ENCODE data around the gene ZNF341. TPM values are rescaled to one million over a fixed set of nuclear protein-coding genes. Genes with fewer than 3 reads are reported as not detected.

The ZNF341 gene
- total RNA-seq, 1 experiment from 2014 or later = 7.7 TPM

GRCh38 chr20:33686984-33687366 is 44.8 kb upstream of the ZNF341 start:
- TF ChIP-seq POLR2AphosphoS5 (IDR thresholded peaks at IDR 0.05; ENCODE audit: low read depth, low read length) = no peak
- TF ChIP-seq REST (IDR thresholded peaks at IDR 0.05; ENCODE audit: insufficient read depth in 1 of 2, low read depth in 2 of 2, low read length in 1 of 2) = no peak
- TF ChIP-seq CTCF (IDR thresholded peaks at IDR 0.05) = no peak
- no peak for TF ChIP-seq TCF7L2 (IDR thresholded peaks at IDR 0.05; ENCODE audit: low read depth, low read length)
- TF ChIP-seq SIN3A (IDR thresholded peaks at IDR 0.05; ENCODE audit: borderline replicate concordance, insufficient read depth, low read depth, low read length) = no peak
- Histone ChIP-seq H3K36me3 (ENCODE audit: control insufficient read depth, insufficient read depth, low read length) (no peaks in the 10 kb centered on the region), H3K27ac (ENCODE audit: low read length) (peak overlapping the region; percentile 87), H3K4me3 (ENCODE audit: low read depth in 2 of 2, low read length in 2 of 2) (peak overlapping the region; percentile 34 to 62), H3K4me1 (ENCODE audit: control insufficient read depth, insufficient read depth, low read length) (peaks cover 6% of the 10 kb centered on the region), H3K9me3 (ENCODE audit: control insufficient read depth, insufficient read depth, low read depth, low read length) (no peaks in the 10 kb centered on the region), H3K27me3 (ENCODE audit: control insufficient read depth, insufficient read depth, low read length) (no peaks in the 10 kb centered on the region)
- ATAC-seq = no peak
- CTCF ChIA-PET = no interaction called here
- POLR2A ChIA-PET = interaction anchor here (0.5 kb wide), 1 partner anchor 298 kb away, joined by 4 read pairs; no protein-coding TSS in a partner anchor
- in situ Hi-C loops (cut with HindIII; ENCODE audit: low pct_unique_long_range_greater_than_20kb, low sequenced_read_pairs) (no loop called here), intact Hi-C loops (cut with micrococcal nuclease; ENCODE audit: unreplicated experiment) (no loop called here)
- no peak for DNase-seq (ENCODE audit: low read depth, low spot score)
- BruUV-seq (replicated peaks) = no TSS peak

GRCh38 chr20:33687370-33687915 is 44.4 kb upstream of the ZNF341 start:
- ChIA-PET POLR2A (interaction anchor here (0.5 to 0.7 kb wide), 2 partner anchors 201 to 299 kb away, joined by 4 to 9 read pairs; no protein-coding TSS in a partner anchor), CTCF (no interaction called here)

More at GRCh38 chr20:33687370-33687915, 44.4 kb upstream of the ZNF341 start:
- no TSS peak for BruUV-seq (replicated peaks)
- DNase-seq (ENCODE audit: low read depth, low spot score) (no peak), ATAC-seq (no peak)
- in situ Hi-C loops (cut with HindIII; ENCODE audit: low pct_unique_long_range_greater_than_20kb, low sequenced_read_pairs) = no loop called here
- Histone ChIP-seq H3K4me1 (ENCODE audit: control insufficient read depth, insufficient read depth, low read length) (peaks cover 6% of the 10 kb centered on the region), H3K27ac (ENCODE audit: low read length) (no peak overlapping the region), H3K27me3 (ENCODE audit: control insufficient read depth, insufficient read depth, low read length) (no peaks in the 10 kb centered on the region), H3K36me3 (ENCODE audit: control insufficient read depth, insufficient read depth, low read length) (no peaks in the 10 kb centered on the region), H3K4me3 (ENCODE audit: low read depth in 2 of 2, low read length in 2 of 2) (no peak overlapping the region), H3K9me3 (ENCODE audit: control insufficient read depth, insufficient read depth, low read depth, low read length) (no peaks in the 10 kb centered on the region)
- TF ChIP-seq POLR2AphosphoS5 (IDR thresholded peaks at IDR 0.05; ENCODE audit: low read depth, low read length) = no peak
- no peak for TF ChIP-seq CTCF (IDR thresholded peaks at IDR 0.05)
- no peak for TF ChIP-seq REST (IDR thresholded peaks at IDR 0.05; ENCODE audit: insufficient read depth in 1 of 2, low read depth in 2 of 2, low read length in 1 of 2)
- TF ChIP-seq TCF7L2 (IDR thresholded peaks at IDR 0.05; ENCODE audit: low read depth, low read length) = no peak
- no peak for TF ChIP-seq SIN3A (IDR thresholded peaks at IDR 0.05; ENCODE audit: borderline replicate concordance, insufficient read depth, low read depth, low read length)
- intact Hi-C loops (cut with micrococcal nuclease; ENCODE audit: unreplicated experiment) = no loop called here
